Fibroblast of skin of back (primary cell): Measurements from ENCODE around the gene FICD.

Experiments
- DNase-seq: peaks from one replicate; pipeline ENCODE4 v3.0.0-alpha.2; 2013

FICD gene

GRCh38 chr12:108567406-108568337 lies 52.6 kb downstream of the FICD start:
- no peak for DNase-seq

GRCh38 chr12:108568338-108569154 lies 53.5 kb downstream of the FICD start:
- no peak for DNase-seq
